ENCODE results near the gene CD24. TPM values are rescaled to one million over a fixed set of nuclear protein-coding genes. Genes with fewer than 3 reads are reported as not detected.

The CD24 gene, protein sequence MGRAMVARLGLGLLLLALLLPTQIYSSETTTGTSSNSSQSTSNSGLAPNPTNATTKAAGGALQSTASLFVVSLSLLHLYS
- 1.1 and 4.9 TPM in 2 replicates for total RNA-seq

DNA sequence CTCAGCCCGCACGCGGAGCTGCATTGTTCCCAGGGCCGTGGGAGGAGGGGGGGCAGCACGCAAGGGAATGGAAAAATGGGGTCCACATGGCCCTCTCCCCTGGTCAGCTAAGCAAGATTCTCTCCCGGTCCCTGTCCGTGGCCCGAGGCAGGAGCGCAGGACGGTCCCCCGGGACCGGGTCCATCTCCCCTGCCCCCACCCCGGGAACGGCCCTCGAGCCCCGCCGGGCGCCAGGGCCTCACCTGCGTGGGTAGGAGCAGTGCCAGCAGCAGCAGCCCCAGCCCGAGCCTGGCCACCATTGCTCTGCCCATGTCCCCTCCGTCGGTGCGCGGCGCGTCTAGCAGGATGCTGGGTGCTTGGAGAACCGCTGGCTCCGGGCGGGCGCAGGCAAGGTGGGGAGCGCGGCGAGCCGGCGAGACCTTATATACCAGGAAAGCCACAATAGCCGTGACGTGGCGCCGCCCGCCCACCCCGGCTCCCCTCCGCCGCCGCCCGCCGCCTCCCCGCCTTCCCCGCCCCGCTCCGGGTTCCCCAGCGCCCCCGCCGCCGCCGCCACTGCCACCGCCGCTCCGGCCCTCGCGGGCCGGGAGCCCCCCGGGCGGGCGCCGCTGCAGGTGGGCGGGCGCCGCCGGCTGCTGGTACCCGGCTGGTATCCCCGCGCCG is at the start of gene CD24:
CD24 (minus strand) TSS at position 394 of the 663 bp plus-strand sequence; CDS start at position 311, 83 bp downstream.

Other genes starting within 250 kb of the CD24 start
- gene MTRES1, start 53.5 kb upstream of the CD24 start, total RNA-seq: 10.7 and 13.7 TPM in 2 replicates
- 0.47 and 1.0 TPM in 2 replicates for gene BEND3, start 140.8 kb upstream of the CD24 start, total RNA-seq

Data from bronchial smooth muscle cell (primary cell).